NB4 (cell line): Measurements from ENCODE around the gene ZNF776.

Experiments used
- MYC ChIP-seq: IDR thresholded peaks from 2 replicates; pipeline ENCODE4 v1.6.1; 2011; ENCODE audit warnings: low read depth, low read length
- POLR2A ChIP-seq: IDR thresholded peaks from 2 replicates; pipeline ENCODE4 v1.6.1; 2011; ENCODE audit warnings: mild to moderate bottlenecking; ENCODE audit not compliant: insufficient read length; ENCODE audit errors: extremely low read depth
- TF ChIP-seq, protein P1 (sequence below): IDR thresholded peaks from one replicate; pipeline ENCODE4 v1.5.1; 2012; ENCODE audit warnings: low read depth, low read length
- TF ChIP-seq, protein P2 (sequence below): IDR thresholded peaks from 2 replicates; pipeline ENCODE4 v1.6.1; 2011; ENCODE audit warnings: low read depth, low read length

DNA sequence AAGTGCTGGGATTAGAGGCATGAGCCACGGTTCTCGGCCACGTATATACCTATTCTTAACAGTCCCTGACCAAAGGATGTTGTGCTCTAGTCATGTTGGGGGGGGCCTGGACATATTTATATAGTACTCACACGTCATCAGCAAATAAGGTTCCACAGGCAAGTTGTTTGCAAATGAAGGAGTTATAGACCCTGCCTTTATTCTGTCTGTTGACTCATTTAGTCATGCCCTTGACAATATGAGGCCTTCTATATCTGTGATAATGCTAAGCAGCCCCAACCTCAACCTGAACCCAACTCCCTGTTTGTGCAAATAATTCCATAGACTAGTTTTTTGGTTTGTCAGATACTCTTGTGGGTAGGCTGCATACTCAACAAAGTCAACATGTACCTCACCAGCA, 31.7 kb downstream of the ZNF776 start:
- TF ChIP-seq, protein P1, sequence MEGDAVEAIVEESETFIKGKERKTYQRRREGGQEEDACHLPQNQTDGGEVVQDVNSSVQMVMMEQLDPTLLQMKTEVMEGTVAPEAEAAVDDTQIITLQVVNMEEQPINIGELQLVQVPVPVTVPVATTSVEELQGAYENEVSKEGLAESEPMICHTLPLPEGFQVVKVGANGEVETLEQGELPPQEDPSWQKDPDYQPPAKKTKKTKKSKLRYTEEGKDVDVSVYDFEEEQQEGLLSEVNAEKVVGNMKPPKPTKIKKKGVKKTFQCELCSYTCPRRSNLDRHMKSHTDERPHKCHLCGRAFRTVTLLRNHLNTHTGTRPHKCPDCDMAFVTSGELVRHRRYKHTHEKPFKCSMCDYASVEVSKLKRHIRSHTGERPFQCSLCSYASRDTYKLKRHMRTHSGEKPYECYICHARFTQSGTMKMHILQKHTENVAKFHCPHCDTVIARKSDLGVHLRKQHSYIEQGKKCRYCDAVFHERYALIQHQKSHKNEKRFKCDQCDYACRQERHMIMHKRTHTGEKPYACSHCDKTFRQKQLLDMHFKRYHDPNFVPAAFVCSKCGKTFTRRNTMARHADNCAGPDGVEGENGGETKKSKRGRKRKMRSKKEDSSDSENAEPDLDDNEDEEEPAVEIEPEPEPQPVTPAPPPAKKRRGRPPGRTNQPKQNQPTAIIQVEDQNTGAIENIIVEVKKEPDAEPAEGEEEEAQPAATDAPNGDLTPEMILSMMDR: no peak
- TF ChIP-seq MYC (no peak), POLR2A (no peak)
- TF ChIP-seq, protein P2, sequence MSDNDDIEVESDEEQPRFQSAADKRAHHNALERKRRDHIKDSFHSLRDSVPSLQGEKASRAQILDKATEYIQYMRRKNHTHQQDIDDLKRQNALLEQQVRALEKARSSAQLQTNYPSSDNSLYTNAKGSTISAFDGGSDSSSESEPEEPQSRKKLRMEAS: no peak
